NCI-H345 (cell line): ENCODE results near the gene ZIM2.

ENCODE experiments used
- DNase-seq: peaks from one replicate; lab custom pipeline; 2025; lab: John Stamatoyannopoulos, UW

The ZIM2 gene

DNA sequence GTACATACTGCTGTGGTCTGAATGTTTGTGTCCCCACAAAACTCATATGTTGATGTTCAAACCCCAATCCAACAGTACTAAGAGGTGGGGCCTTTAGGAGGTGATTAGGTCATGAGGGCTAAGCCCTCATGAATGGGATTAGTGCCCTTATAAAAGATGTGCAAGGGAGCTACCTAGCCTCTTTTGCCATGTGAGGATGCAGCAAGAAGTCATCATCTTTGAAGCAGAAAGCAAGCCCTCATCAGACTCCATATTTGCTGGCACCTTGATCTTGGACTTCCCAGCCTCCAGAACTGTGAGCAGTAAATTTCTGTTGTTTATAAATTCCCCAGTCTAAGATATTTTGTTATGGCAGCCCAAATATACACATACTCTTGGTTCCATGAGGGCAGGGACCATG is 33.9 kb downstream of the ZIM2 start:
- no peak for DNase-seq

DNA sequence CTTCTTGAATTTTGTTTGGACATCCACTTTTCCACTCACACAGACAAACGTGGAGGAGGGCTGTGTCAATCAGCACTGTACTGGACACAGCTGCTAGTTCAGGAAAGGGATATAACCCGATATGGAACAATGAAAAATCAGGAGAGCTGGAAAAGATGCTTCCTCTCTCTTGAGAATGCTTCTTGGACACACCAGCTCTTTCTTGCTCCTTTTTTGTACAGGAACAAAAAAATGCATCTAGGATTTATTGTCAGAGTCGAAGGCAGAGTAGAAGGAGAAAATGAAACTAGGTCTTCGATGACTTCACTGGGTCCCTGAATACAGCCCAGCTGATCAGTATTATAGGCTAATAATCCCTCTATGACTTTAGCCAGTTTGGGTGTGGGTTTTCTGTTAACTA is 62.2 kb downstream of the ZIM2 start:
- no peak for DNase-seq

DNA sequence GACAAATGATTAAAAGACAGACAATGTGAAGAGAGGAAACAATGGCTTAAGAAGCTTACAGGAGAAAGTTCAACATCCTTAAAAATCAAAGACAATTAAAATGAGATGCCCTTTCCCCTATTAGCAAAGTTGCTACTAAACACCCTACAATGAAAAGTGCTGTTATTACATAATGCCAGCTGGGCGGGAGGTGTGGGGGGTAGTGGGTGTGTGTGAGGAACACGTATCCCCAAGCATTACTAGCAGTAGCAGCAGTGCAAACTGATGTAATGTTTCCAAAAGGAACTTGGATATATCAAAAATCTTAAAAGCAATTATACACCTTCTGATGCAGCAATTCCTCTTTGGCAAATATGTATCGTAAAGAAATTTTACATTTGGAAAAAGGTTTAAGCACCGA is 70.9 kb downstream of the ZIM2 start:
- no peak for DNase-seq

DNA sequence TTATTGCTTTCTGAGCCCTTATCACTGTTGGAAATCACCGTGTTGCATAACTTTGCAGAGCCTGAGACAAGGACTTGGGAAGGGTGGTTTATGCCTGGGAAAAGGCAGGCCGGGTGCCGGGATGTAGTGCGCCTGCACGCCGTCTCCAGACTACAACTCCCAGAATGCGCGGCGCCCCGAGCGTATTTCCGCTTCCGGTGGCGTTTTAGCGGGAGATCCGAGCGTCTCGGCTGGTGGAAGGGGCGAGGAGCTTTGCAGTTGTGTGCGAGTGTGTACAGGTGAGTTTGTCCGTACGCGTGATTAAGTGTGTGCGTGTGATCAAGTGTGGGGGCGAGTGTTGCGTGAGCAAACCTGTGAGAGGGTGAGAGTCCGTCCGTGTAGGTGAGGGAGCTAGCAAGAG is 75.4 kb downstream of the ZIM2 start:
- DNase-seq: no peak

DNA sequence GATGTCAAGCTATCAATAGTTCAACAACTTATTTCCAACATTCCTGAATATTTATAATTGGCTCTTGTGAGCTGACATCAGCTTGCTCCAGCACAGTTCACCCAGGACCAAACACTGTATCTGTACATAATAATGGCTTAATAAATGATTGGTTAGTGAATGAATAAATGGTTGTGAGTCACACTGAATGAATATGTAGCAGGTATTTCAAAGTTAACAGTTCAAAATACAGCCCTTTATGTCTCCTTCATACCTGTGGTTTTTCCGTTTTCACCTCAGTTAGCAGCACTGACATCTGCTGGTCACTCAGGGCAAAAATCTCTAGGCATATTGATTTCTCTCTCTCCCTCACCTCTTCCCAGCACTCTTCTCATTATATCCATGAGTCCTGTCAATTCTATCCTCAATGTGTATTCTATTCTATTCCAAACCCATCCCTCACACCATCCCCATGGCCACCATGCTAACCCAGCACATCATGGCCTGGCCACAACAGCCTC is 76.3 kb downstream of the ZIM2 start:
- DNase-seq: no peak

DNA sequence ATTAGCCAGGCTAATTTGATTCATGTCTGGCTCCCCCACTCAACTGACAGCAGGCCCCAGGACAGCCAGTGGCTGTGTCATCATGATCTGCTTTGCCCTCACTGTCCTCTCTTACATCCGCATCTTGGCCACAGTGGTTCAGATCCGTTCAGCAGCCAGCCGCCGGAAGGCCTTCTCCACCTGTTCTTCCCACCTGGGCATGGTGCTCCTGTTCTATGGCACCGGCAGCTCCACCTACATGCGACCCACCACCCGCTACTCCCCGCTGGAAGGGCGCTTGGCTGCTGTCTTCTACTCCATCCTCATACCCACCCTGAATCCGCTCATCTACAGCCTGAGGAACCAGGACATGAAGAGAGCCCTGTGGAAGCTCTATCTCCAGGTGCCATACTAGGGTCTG is 79.7 kb downstream of the ZIM2 start:
- DNase-seq: no peak

DNA sequence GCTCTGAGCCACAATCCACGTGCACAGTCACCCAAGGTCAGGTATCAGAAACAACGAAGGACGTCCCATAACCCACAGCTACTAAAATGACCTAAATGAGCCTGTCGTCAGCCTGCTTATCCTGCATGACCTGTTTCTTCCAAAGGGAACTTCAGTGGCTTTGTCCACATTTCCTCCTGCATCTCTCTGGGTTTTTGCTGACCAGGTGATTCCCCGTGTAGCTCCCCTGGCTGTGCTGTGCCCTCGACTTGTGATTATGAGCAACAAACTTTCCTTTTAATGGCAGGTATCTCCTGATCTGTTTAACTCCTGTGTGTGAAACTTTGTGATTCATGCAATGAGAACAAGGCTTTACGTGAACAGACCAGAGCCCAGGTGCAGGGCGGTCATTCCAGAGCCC is 81.0 kb downstream of the ZIM2 start:
- no peak for DNase-seq

DNA sequence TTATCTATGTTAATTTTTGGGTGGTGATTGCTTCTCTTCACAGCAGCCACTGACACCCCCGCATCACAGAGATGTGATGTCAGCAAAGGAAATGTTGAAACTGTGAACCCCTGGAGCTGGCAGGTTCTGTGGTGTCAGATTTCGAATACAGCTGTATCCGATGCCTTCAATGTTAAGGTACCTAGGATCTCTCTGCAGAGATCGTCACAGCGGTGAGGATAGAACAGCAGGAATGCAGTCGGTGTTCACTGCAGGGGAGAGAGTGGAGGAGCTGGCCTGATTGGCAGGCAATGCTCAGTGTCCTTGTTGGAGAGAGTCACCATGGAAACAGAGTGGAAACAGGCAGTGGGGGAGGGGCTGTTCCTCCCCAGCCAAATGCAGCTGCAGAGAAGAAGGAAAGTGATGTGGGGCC is 89.4 kb downstream of the ZIM2 start:
- no peak for DNase-seq

DNA sequence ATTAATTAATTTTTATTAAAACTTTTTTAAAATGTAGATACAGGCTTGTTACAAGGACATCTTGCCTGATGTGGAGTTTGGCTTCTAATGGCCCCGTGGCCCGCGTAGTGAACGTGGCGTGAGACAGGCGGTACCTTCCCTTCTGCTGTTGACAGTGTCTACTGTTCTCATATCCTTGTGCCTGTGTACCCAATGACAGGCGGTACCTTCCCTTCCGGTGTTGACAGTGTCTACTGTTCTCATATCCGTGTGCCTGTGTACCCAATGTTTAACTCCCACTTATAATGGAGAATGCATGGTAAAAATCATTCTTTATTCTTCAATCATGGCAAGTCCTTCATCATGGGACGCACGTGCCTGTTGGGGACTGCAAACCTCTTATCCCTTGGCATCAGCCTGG is 89.9 kb downstream of the ZIM2 start:
- DNase-seq: no peak

DNA sequence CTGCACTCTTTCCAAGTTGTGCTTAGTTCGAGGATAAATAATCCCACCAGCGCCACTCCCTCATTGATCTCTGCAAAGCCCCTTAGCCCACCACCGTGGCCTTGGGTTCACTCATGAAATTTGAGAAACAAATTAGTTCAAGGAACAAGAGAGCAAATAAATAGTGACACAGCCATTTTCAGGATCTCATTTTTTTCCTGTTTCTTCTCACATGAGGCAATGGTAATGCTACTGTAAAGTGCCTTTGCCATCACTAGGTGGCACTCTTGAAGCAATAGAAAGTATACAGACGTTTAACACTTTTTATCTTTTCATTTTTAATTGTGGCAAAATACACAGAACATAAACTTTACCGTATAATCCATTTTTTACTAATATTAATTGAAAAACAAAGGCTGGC is 92.1 kb downstream of the ZIM2 start:
- no peak for DNase-seq

DNA sequence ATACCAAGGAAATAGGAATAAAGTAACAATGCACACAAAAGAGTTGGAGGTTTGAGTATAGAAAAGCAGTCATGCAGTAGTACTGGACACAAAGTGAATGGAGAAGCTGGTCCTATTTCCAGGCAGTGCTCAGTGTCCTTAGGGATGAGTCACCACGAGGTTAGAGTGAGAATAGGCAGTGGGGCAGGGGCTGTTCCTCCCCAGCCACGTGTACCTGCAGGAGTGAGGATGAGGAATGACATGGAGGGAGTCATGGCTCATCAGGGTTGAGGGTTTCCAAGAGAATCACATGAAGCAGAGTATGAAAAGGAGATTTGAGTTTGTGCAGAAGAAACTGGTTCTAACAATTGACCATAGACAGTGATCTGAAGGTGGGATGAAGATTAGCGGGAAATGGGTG is 94.2 kb downstream of the ZIM2 start:
- no peak for DNase-seq

DNA sequence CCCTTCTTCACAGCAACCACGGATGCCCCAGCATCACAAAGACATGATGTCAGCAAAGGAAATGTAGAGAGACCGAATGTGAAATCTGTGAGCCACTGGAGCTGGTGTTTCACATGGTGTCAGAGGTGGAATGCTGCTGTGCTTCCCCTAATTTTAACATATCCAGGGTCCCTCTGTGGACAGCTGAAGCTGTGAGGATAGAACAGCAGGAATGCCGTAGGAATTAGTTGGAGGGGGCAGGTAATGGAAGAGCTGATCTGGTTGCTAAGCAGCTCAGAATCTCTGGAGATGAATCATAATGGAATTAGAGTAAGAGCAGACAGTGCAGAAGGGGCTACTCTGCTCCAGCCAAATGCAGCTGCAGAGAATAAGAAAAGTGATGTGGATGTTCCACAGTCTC is 100.0 kb downstream of the ZIM2 start:
- DNase-seq: no peak

DNA sequence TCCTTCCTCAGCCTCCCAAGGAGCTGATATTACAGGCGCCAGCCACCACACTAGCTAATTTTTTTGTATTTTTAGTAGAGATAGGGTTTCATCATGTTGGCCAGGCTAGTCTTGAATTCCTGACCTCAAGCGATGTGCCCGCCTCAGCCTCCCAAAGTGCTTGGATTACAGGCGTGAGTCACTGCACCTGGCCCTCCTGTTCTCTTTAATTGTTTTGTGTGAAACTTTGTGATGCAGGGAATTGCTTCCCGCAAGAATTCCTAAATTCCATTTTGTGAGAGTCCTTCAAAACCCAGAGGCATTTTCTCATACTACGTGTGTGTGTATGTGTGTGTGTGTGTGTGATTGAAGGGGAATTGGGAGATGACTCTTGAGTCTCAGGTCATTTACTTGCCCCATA is 104.0 kb downstream of the ZIM2 start:
- DNase-seq: no peak

DNA sequence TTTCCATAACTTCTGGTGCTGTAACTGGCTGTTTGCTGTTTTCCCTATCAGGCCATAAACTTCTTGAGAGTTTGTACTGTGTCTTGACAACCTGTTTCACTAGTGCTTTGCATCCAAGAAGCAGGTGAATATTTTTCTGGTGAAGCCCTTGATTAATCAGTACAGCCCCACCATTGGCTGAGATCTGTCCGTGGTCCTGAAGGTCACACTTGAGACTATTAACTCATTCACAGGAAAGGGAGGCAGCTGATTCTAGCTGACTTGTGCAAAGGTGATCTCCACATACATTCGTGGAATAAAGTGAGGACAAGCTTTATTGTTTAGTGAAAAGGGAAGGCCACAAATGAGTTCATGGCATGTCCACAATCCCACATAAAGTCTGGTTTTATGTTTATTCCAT is 107.5 kb downstream of the ZIM2 start:
- DNase-seq: no peak

DNA sequence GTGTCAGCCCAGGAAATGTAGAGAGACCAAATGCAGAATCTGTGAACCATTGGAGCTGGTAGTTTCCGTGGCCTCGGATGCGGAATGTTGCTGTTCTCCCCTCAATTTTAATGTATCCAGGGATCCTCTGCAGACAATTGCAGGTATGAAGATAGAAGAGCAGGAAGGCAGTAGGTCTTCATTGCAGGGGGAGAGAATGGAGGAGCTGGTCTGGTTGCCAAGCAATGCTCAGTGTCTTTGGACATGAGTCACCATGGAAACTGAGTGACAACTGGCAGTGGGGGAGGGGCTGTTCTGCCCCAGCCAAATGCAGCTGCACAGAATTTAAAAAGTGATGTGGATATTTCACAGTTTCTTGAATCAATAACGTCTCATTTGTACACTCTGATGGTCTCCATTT is 112.8 kb downstream of the ZIM2 start:
- DNase-seq: no peak

DNA sequence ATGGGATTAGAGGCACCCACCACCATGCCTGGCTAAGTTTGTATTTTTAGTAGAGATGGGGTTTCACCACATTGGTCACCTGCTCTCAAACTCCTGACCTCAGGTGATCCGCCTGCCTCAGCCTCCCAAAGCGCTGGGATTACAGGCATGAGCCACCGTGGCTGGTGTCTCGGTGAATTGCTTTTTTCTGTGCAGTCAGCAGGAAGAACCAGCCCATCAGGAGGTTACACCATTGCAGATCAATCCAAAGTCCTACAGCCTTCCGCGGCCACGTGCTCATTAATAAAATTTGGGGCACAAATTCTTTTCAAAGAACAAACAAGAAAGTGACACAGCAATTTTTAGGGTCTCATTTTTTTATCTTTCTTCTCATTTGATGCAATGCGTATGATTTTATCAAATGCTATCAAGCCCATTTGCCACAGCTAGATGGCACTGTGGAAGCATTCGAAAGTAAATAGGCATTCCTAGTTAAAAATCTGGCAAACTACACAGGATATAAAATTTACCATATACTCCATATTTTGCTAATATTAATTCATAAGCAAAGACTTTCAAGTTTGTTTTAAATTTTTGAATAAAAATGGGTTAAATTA is 114.6 kb downstream of the ZIM2 start:
- no peak for DNase-seq
